ENCODE results near the gene DYNLT1. TPM values are rescaled to one million over a fixed set of nuclear protein-coding genes. Genes with fewer than 3 reads are reported as not detected.

The DYNLT1 gene
- total and polyA plus RNA-seq, 9 donors = 50.0 to 217 (median 103) TPM

- WGBS, 3 donors = 27 to 31% (median 30%) methylated on average over 13 of the region's 13 CpGs
- peak in 4 of 5 donors; percentile 50 to 72 (median 64) for DNase-seq
- no peak overlapping the region for H3K27ac ChIP-seq
- no peak overlapping the region for H3K4me3 ChIP-seq
- no peaks in the 10 kb centered on the region for H3K27me3 ChIP-seq
- H3K36me3 ChIP-seq = no peaks in the 10 kb centered on the region
- H3K4me1 ChIP-seq (ENCODE audit: insufficient read depth) = peaks cover 2% of the 10 kb centered on the region
- intact Hi-C loops (cut with DNase I) = loop anchor here (5.0 to 10.0 kb wide), 3 partner anchors 79 to 388 kb away; no protein-coding TSS in a partner anchor
- no peaks in the 10 kb centered on the region for H3K9me3 ChIP-seq
- TF ChIP-seq EP300 (IDR thresholded peaks at IDR 0.05) = no peak
- TF ChIP-seq CTCF (IDR thresholded peaks at IDR 0.05) = peak; percentile 61 to 67 (median 65)
Measured at GRCh38 chr6:158605266-158605878, 39.2 kb downstream of the DYNLT1 start.

- H3K4me1 ChIP-seq (ENCODE audit: insufficient read depth) = no peaks in the 10 kb centered on the region
- TF ChIP-seq POLR2A (IDR thresholded peaks at IDR 0.05) (no peak), CTCF (IDR thresholded peaks at IDR 0.05) (no peak), EP300 (IDR thresholded peaks at IDR 0.05) (no peak)
- H3K9me3 ChIP-seq = no peaks in the 10 kb centered on the region
- no peaks in the 10 kb centered on the region for H3K36me3 ChIP-seq
- no peak for DNase-seq
- intact Hi-C loops (cut with DNase I) = loop anchor here (10.0 kb wide), 2 partner anchors 81 to 379 kb away; no protein-coding TSS in a partner anchor
- H3K4me3 ChIP-seq = no peak overlapping the region
- H3K27me3 ChIP-seq = no peaks in the 10 kb centered on the region
- WGBS, 3 donors = 85 to 92% (median 92%) methylated on average over 6 of the region's 6 CpGs
- no peak overlapping the region for H3K27ac ChIP-seq
Measured at GRCh38 chr6:158604048-158604406, 40.5 kb downstream of the DYNLT1 start.

GRCh38 chr6:158603261-158604047, 41.1 kb downstream of the DYNLT1 start:
- no peaks in the 10 kb centered on the region for H3K36me3 ChIP-seq
- no peak for DNase-seq
- H3K27me3 ChIP-seq = no peaks in the 10 kb centered on the region
- H3K4me1 ChIP-seq (ENCODE audit: insufficient read depth) = no peaks in the 10 kb centered on the region
- intact Hi-C loops (cut with DNase I) = loop anchor here (10.0 kb wide), 2 partner anchors 81 to 379 kb away; no protein-coding TSS in a partner anchor
- TF ChIP-seq POLR2A (IDR thresholded peaks at IDR 0.05) (no peak), EP300 (IDR thresholded peaks at IDR 0.05) (no peak), CTCF (IDR thresholded peaks at IDR 0.05) (no peak)
- H3K9me3 ChIP-seq = no peaks in the 10 kb centered on the region
- no peak overlapping the region for H3K4me3 ChIP-seq
- H3K27ac ChIP-seq = no peak overlapping the region
- WGBS, 3 donors = 82% methylated on average over 15 of the region's 15 CpGs

- intact Hi-C loops (cut with DNase I) = loop anchor here (10.0 kb wide), 2 partner anchors 85 to 375 kb away; no protein-coding TSS in a partner anchor
- Histone ChIP-seq H3K27ac (no peak overlapping the region), H3K4me3 (no peak overlapping the region), H3K4me1 (ENCODE audit: insufficient read depth) (no peaks in the 10 kb centered on the region), H3K9me3 (no peaks in the 10 kb centered on the region), H3K36me3 (no peaks in the 10 kb centered on the region), H3K27me3 (no peaks in the 10 kb centered on the region)
- TF ChIP-seq EP300 (IDR thresholded peaks at IDR 0.05) (no peak), POLR2A (IDR thresholded peaks at IDR 0.05) (no peak), CTCF (IDR thresholded peaks at IDR 0.05) (no peak)
- 91% methylated on average over 18 of the region's 18 CpGs for WGBS, 3 donors
- no peak for DNase-seq
Measured at GRCh38 chr6:158599635-158600034, 44.9 kb downstream of the DYNLT1 start.

Data from ovary (tissue), 9 donors.